HG02798 (cell line): Measurements from ENCODE around the gene BFSP1.

Experiments
- ATAC-seq: cut with Tn5 transposase; IDR thresholded peaks from one replicate; pipeline ENCODE4 v1.9.1; 2021; ENCODE audit warnings: mild to moderate bottlenecking; ENCODE audit not compliant: unreplicated experiment, poor library complexity

The BFSP1 gene

DNA sequence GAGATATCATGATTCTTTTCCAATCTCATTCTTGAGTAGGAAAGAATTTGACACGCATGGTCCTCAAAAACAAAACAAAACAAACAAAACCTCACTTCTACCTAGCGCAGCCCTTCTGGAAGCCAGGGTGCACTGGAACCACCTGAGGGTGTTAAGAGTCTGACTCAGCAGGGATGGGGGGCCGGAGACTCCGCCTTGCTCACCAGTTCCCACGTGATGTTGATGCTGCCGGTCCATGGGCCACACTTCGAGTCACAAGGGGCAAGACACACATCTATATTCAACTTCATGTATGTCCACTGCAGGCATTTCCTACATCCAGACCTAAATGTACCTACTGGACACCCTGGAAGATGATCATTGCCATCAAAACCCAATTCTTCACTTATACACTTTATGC is 30.4 kb downstream of the BFSP1 start:
- no peak for ATAC-seq

GRCh38 chr20:17500271-17500670 is 30.9 kb downstream of the BFSP1 start:
- no peak for ATAC-seq

DNA sequence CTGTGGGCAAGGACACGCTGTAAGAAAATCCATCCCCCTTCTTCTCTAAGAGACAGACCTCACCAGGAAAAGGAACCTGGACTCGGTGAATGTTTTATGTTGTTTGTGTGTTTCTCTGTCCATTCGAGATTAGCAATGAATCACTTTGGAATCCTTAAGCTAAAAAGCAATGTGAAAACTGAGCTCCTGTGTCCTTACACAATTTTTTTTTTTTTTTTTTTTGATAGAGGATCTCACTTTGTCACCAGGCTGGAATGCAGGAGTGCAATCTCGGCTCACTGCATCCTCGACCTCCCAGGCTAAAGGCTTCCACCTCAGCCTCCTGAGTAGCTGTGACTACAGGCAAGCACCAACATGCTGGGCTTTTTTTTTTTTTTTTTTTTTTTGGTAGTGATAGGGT is 32.1 kb downstream of the BFSP1 start:
- ATAC-seq, result no peak

- no peak for ATAC-seq
These were observed 32.5 kb downstream of the BFSP1 start for GRCh38 chr20:17498641-17499040.

DNA sequence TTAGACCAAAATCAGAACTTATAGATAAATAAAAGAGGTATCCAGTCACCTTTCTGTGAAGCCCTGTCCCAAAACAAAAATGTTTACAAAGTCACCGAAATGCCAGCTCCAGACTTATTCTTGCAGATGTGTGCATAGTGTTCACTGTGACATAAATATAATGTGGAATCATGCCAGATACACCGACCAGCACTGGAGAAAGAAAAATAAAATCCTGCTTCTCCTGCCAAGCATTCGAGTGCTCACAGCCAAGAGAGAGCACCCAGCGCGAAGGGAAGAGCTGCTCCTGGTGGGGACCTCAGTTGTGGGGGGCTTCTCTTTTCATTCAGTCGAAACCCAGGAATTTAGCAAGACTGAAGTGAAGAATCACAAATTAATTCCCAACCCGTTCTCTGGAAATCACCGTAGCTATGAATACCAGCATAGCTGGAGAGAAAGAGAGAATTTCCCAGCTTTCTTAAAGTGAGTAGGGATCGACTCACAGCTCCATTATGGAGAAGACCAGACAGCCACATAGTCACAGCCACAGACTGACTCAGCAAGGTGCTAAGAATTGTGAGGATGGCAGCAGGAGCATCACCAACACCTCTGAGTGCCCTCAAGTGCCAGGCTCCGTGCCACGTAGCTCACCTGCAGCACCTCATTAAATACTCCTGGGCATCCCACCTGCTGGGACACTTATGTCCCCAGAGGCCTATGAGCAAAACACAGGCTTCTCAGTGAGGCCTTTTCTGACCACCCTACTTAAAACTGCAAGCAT is 33.2 kb downstream of the BFSP1 start:
- ATAC-seq, result no peak

GRCh38 chr20:17495826-17496225 is 35.4 kb downstream of the BFSP1 start:
- ATAC-seq, result no peak

GRCh38 chr20:17494201-17494600 is 37.0 kb downstream of the BFSP1 start:
- ATAC-seq, result no peak

GRCh38 chr20:17493173-17493572 is 38.0 kb downstream of the BFSP1 start:
- ATAC-seq, result no peak

GRCh38 chr20:17491488-17491887 is 39.7 kb downstream of the BFSP1 start:
- ATAC-seq, result peak; percentile 74

DNA sequence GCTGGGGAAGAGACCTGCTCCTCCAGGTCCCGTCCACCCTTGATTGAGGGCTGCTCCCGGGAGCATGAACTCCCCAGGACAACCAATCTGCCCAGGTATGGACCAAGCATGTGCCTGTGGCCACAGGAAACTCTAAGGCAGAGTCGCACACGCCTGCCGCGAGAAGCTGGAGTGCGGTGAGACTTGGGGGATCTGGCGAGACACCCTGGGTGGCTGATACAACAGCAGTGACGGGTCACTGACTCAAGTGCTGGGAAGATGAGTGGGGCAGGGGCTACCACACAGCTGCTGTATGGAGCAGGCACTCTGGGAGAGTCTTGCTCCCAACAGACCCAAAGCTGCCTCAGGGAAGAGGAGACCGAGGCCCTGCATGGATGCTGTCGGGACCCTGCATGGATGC is 40.1 kb downstream of the BFSP1 start:
- no peak for ATAC-seq

GRCh38 chr20:17490501-17490900 is 40.7 kb downstream of the BFSP1 start:
- no peak for ATAC-seq

- no peak for ATAC-seq
These were observed 42.1 kb downstream of the BFSP1 start for GRCh38 chr20:17488916-17489600.

DNA sequence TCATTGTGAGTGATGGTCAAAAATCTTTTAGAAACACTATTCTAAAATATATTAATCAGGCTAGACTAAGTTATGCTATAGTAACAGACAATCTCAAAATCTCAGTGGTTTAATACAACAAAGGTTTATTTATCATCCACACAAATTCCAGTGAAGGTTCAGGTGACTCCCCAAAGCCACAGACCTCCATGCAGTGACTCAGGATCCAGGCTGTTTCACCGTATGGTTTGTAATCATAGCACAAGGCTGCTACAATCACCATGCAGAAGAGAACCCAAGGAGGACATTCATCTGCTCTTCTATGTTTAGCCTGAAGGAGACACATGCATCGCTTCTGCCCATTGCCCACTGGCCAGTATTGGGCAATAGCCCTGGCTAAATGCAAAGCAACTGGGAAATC is 46.2 kb downstream of the BFSP1 start:
- ATAC-seq, result no peak

DNA sequence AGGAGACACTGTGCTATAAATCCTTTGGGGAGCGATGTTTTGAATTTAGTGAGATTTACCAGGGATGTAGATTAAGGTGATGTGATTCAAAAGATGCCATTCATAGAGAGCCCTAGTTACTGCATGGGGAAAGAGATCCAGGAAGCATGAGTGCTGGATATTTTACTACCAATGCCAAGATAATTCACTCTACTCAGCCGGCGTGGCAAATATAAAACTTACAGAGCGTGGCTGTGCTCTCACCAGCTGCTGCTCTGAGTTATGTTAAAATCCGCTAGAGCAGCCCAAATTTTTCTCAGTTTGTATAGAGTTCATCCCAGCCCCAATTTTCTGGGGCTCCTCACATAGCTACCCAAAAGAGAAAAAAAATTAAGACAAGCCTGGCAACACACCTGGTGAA is 48.6 kb downstream of the BFSP1 start:
- no peak for ATAC-seq

DNA sequence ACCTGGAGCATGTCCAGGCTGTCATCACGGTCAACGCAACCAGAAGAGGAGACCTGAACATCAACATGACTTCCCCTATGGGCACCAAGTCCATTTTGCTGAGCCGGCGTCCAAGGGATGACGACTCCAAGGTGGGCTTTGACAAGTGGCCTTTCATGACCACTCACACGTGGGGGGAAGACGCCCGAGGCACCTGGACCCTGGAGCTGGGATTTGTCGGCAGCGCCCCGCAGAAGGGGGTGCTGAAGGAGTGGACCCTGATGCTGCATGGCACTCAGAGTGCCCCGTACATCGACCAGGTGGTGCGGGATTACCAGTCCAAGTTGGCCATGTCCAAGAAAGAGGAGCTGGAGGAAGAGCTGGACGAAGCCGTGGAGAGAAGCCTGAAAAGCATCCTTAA is 49.5 kb downstream of the BFSP1 start:
- ATAC-seq, result no peak

DNA sequence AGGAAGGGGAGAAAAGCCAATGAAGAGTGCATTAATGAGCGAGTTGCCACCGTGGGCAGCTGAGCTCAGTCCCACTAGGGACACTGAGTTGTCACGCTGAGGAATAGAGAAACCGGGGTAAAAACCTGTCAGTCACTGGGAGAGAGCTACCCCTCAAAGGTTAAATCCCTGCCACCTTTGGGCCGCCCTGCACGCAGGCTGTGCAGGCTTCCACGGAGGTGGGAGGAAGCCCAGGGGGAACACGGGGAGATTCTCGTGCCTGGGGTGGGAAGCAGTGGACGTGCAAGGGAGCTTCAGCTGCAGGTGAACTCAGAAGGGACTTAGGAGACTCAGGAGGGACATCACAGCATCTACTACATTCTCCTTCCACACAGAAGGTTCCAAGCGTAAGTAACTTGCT is 50.5 kb downstream of the BFSP1 start:
- ATAC-seq, result no peak

DNA sequence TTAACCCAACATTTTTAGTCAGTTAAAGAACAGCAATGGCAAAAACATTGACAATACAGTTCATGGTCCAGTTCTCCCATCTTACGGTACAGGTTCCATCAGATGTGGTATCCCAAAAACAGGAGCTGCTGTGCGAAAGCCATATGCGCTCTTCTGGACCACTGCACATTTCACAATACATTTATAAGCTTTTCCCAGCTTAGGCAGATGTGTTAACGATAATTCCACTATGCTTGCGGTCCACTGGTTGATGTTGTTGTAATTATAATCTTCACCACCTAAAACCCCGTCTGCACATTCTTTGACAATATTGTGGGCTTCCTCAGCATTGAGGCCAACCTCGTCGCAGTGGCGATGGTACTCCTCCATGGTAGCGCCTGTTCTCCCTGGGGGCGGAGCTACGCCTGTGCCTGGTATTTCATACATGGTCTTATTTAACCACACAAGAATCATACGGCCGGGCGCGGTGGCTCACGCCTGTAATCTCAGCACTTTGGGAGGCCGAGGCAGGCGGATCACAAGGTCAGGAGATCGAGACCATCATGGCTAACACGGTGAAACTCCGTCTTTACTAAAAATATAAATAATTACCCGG is 52.0 kb downstream of the BFSP1 start:
- ATAC-seq, result no peak

DNA sequence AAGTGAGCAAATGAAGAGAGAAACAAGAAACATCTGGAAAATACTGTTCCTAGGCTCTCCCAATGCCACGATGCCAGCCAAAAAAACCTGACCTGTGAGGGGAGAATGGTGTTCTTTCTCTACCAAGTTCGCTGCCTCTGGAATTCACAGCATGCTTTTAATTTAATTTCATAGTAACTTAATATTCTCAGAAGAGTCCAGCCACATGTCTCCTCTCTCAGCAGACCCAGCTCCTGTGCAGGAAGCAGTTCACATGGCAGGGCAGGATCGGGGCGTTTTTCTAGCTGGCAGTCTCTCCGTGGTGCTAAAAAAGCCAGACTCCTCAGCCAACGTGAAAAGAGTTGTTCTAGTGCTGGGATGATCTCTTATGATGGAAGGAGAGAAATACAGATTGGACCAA is 57.5 kb downstream of the BFSP1 start:
- no peak for ATAC-seq

DNA sequence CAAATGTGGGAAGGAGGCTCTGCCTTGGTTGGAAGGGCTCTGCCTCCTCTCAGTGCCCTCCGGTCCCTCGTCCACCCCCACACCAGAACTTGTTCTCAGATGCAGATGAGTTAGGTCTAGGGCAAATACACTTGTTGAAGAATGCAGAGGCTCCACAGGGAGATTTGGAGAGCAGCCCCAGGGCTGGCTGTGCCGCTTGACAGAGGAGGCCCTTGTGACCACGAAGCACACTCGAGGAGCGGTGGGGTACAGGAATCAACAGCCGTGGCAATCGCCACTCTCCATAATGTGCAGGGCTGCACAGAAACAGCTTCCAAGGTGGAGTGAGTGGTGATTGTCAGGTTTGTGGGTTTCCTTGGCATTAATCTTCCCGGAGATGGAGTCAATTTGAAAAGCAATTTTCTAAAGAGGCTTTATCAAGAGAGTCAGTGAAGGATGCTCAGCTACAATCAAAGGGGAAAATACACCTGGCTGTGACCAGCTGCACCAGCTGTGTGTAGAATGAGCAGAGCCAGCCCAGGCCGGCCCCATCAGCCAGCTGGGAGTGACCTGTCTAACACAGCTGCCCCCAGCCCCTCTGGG is 59.5 kb downstream of the BFSP1 start:
- ATAC-seq, result no peak

GRCh38 chr20:17470973-17471372 is 60.2 kb downstream of the BFSP1 start:
- no peak for ATAC-seq

DNA sequence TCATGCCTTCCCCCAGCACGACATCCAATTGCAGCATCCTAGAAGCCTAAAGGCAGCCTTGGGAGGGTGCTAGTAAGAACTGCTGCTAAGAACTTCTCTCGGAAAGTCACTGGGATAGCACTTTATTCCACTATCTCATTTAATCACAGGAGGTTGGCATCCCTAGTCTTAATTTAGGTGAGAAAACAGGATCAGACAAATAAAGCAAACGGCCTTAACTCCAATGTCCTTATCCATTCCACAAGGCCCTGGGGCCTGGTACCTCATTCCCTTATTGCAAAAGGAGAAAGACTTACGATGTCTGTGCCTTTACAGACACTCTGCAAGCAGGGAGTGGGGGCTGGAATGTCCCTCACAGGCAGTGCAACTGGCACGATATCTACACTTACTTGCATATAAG is 60.7 kb downstream of the BFSP1 start:
- ATAC-seq, result no peak
